Tibial artery (tissue), 4 donors: ENCODE data around the gene ACSF2.

ENCODE experiments used
- DNase-seq, 2 donors: peaks; one replicate each; pipeline ENCODE4 v3.0.0-alpha.2; 2019
- H3K27ac ChIP-seq, 2 donors: fragments of 200-600 bp; sonication (generic) in 1 of 2; 1 replicate in 1 of 2; 2 replicates in 1 of 2; pipeline ENCODE4 v1.5.1; 2018 to 2019; ENCODE audit warnings: mild to moderate bottlenecking in 1 of 2
- H3K27me3 ChIP-seq, 2 donors: fragments of 200-600 bp; sonication (generic) in 1 of 2; one replicate each; pipeline versions ENCODE4 v1.5.1 to v1.6.0; 2016 to 2019
- H3K36me3 ChIP-seq, 3 donors: fragments of 200-600 bp; sonication (generic) in 2 of 3; one replicate each; pipeline ENCODE4 v1.5.1; 2016 to 2019; ENCODE audit warnings: mild to moderate bottlenecking in 2 of 3
- H3K4me1 ChIP-seq, 4 donors: fragments of 200-600 bp; sonication (generic) in 2 of 4; 1 replicate in 3 of 4; 2 replicates in 1 of 4; pipeline ENCODE4 v1.5.1; 2016 to 2019
- H3K4me3 ChIP-seq, 2 donors: fragments of 200-600 bp; sonication (generic) in 1 of 2; 1 replicate in 1 of 2; 2 replicates in 1 of 2; pipeline ENCODE4 v1.5.1; 2018 to 2019; ENCODE audit warnings: mild to moderate bottlenecking in 2 of 2
- H3K9me3 ChIP-seq, 3 donors: fragments of 200-600 bp; sonication (generic) in 1 of 3; one replicate each; pipeline ENCODE4 v1.5.1; 2016 to 2019
- CTCF ChIP-seq, 2 experiments: fragments of 200-600 bp in 1 of 2; fragments of 450-650 bp in 1 of 2; IDR thresholded peaks; one replicate each; pipeline ENCODE4 v1.5.1; 2017 to 2019; ENCODE audit warnings: antibody characterized with exemption in 2 of 2, mild to moderate bottlenecking in 1 of 2, moderate library complexity in 1 of 2
- intact Hi-C: fragments of 100-400 bp; cut with DNase I; formaldehyde crosslinking; loops from one replicate; pipeline ENCODE4 v1.15.0; 2023; ENCODE audit warnings: low total_unique reads

ACSF2 gene

DNA sequence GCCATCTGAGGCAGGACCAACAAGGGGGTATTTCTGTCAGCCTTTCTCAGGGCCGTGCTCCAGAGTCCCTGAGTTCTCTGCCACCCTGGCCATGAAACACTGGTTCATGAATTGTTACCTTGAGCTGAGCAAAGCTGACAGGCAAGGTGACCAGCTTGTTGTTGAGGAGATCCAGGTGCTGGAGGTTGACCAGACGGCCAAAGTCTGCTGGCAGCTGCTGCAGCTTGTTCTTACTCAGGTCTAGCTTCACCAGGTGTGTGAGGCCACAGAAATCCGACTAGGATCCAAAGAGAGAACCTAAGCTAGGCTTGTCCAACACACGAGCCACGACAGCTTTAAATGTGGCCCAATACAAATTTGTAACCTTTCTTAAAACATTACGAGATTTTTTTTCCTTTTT, 33.4 kb upstream of the ACSF2 start:
- H3K36me3 ChIP-seq, result peaks cover 63 to 75% (median 74%) of the 10 kb centered on the region in 3 donors
- no peak for TF ChIP-seq CTCF (IDR thresholded peaks at IDR 0.05)
- intact Hi-C loops, result no loop called here
- H3K27me3 ChIP-seq, result no peaks in the 10 kb centered on the region
- H3K27ac ChIP-seq, result no peak overlapping the region
- H3K4me3 ChIP-seq, result no peak overlapping the region
- no peaks in the 10 kb centered on the region for H3K9me3 ChIP-seq
- H3K4me1 ChIP-seq, result peaks cover 0 to 23% (median 18%) of the 10 kb centered on the region in 4 donors
- DNase-seq, result no peak

DNA sequence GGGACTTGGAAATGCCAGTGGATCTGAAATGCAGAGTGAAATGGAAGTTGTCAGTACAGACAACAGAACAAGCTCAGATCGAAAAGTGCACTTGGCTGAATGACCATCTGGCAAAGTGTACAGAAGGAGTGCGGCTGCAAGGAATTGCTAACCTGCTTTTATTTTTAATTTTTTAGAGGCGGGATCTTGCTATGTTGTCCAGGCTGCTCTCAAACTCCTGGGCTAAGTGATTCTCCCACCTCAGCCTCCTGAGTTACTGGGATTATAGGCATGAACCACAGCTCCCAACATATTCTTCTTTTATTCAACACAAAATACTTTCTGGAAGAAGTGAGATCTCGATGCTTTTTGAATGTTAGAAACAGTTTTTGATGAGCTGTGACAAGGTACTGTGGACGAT, 32.3 kb upstream of the ACSF2 start:
- Histone ChIP-seq H3K9me3 (no peaks in the 10 kb centered on the region), H3K36me3 (peaks cover 55 to 64% (median 63%) of the 10 kb centered on the region in 3 donors), H3K27ac (no peak overlapping the region), H3K4me3 (no peak overlapping the region), H3K27me3 (no peaks in the 10 kb centered on the region), H3K4me1 (peaks cover 0 to 25% (median 19%) of the 10 kb centered on the region in 4 donors)
- TF ChIP-seq CTCF (IDR thresholded peaks at IDR 0.05), result no peak
- intact Hi-C loops, result no loop called here
- no peak for DNase-seq

GRCh38 chr17:50394711-50395110, 31.3 kb upstream of the ACSF2 start:
- H3K9me3 ChIP-seq, result no peaks in the 10 kb centered on the region
- intact Hi-C loops, result no loop called here
- TF ChIP-seq CTCF (IDR thresholded peaks at IDR 0.05), result no peak
- no peak overlapping the region for H3K4me3 ChIP-seq
- DNase-seq, result no peak
- no peak overlapping the region for H3K27ac ChIP-seq
- peaks cover 47 to 54% (median 53%) of the 10 kb centered on the region in 3 donors for H3K36me3 ChIP-seq
- no peaks in the 10 kb centered on the region for H3K27me3 ChIP-seq
- peaks cover 0 to 25% (median 19%) of the 10 kb centered on the region in 4 donors for H3K4me1 ChIP-seq

- no peak for TF ChIP-seq CTCF (IDR thresholded peaks at IDR 0.05)
- Histone ChIP-seq H3K4me3 (peak overlapping the region; percentile 81 to 94), H3K9me3 (no peaks in the 10 kb centered on the region), H3K36me3 (peaks cover 35 to 36% (median 35%) of the 10 kb centered on the region in 3 donors), H3K4me1 (peaks cover 0 to 25% (median 19%) of the 10 kb centered on the region in 4 donors), H3K27ac (peak overlapping the region; percentile 75 to 82), H3K27me3 (no peaks in the 10 kb centered on the region)
- intact Hi-C loops, result no loop called here
- DNase-seq, result no peak
Observed at GRCh38 chr17:50396261-50397110, 29.5 kb upstream of the ACSF2 start.

DNA sequence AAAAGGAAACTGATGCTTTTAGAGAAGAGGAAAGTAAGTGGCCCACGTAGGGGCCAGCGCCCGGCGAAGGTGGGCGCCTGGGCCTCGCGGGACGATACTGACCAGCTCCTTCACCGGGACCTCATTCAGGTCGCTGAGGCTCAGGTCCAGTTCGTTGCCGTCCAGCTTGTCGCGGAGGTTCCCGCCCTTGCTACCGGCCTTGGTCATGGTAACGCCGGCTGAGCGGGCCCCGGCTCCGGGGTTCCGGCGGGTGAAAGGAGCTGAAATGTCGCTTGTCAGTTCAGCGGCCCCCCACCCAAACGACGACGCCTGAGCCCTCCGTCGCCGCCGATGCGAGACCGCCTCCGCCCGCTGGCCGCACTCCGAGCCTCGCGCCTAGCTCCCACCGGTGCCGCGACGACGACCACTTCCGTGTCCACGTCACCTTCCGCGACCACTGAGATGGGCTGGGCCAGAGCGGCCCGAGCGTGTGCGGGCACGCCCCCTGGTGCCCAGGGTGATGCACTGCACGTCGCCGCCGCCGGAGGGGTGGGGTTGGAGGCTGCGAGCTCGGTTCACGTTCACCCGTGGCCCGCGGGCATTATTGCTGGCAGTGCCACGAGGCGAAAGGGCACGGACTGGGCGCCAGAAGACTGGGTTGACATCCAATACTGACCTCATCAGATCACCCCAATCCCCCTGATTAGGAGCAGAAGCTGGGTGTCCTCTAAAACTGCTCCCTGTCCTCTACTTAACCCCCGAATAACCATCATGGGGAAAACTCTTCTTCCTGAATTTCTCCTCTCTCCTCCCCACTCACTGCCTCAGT, 28.7 kb upstream of the ACSF2 start, which contains the start of gene LRRC59:
LRRC59 (minus strand) TSS at position 413 of the 808 bp plus-strand sequence; CDS start at position 207, 206 bp downstream.
- H3K4me1 ChIP-seq, result peaks cover 0 to 25% (median 19%) of the 10 kb centered on the region in 4 donors
- TF ChIP-seq CTCF (IDR thresholded peaks at IDR 0.05), result peak; percentile 94 to 96

More for the DNA sequence above, 28.7 kb upstream of the ACSF2 start, which contains the start of gene LRRC59:
- H3K27ac ChIP-seq, result peak within 1 kb of the TSS; percentile 75 to 82
- H3K4me3 ChIP-seq, result peak within 1 kb of the TSS; percentile 81 to 94
- H3K27me3 ChIP-seq, result no peaks in the 10 kb centered on the region
- DNase-seq, result peak; percentile 84 to 91
- intact Hi-C loops, result no loop called here
- no peaks in the 10 kb centered on the region for H3K9me3 ChIP-seq
- H3K36me3 ChIP-seq, result peaks cover 27 to 28% (median 27%) of the 10 kb centered on the region in 3 donors
